ENCODE data around the gene WIF1.

Gene WIF1

GRCh38 chr12:65140738-65141137 is 19.6 kb upstream of the WIF1 start:
- H3K9me3 Mint-ChIP-seq, result peaks cover 7% of the 10 kb centered on the region
- H3K27me3 Mint-ChIP-seq, result peaks cover 8% of the 10 kb centered on the region
- peaks cover 8% of the 10 kb centered on the region for H3K4me1 Mint-ChIP-seq
- DNase-seq (ENCODE audit: low spot score in 2 of 2) (no peak), ATAC-seq (ENCODE audit: low read depth) (no peak)
- no peak overlapping the region for H3K27ac Mint-ChIP-seq
- H3K4me3 Mint-ChIP-seq, result no peak overlapping the region
- peaks cover 4% of the 10 kb centered on the region for H3K36me3 Mint-ChIP-seq

- Mint-ChIP-seq H3K9me3 (peaks cover 7% of the 10 kb centered on the region), H3K27ac (no peak overlapping the region), H3K36me3 (peaks cover 6% of the 10 kb centered on the region), H3K27me3 (peaks cover 8% of the 10 kb centered on the region), H3K4me1 (peaks cover 8% of the 10 kb centered on the region), H3K4me3 (no peak overlapping the region)
- ATAC-seq (ENCODE audit: low read depth) (no peak), DNase-seq (ENCODE audit: low spot score in 2 of 2) (no peak)
Measured at GRCh38 chr12:65139389-65139788, 18.3 kb upstream of the WIF1 start.

GRCh38 chr12:65133879-65134278 is 12.8 kb upstream of the WIF1 start:
- no peaks in the 10 kb centered on the region for H3K4me1 Mint-ChIP-seq
- H3K4me3 Mint-ChIP-seq, result no peak overlapping the region
- no peak overlapping the region for H3K27ac Mint-ChIP-seq
- peaks cover 13% of the 10 kb centered on the region for H3K9me3 Mint-ChIP-seq
- ATAC-seq (ENCODE audit: low read depth) (no peak), DNase-seq (ENCODE audit: low spot score in 2 of 2) (no peak)
- H3K27me3 Mint-ChIP-seq, result peaks cover 7% of the 10 kb centered on the region
- H3K36me3 Mint-ChIP-seq, result peaks cover 7% of the 10 kb centered on the region

GRCh38 chr12:65126482-65126881 is 5.4 kb upstream of the WIF1 start:
- no peak overlapping the region for H3K4me3 Mint-ChIP-seq
- H3K27me3 Mint-ChIP-seq, result peaks cover 11% of the 10 kb centered on the region
- no peaks in the 10 kb centered on the region for H3K36me3 Mint-ChIP-seq
- H3K27ac Mint-ChIP-seq, result no peak overlapping the region
- no peaks in the 10 kb centered on the region for H3K4me1 Mint-ChIP-seq
- ATAC-seq (ENCODE audit: low read depth) (no peak), DNase-seq (ENCODE audit: low spot score in 2 of 2) (no peak)
- no peaks in the 10 kb centered on the region for H3K9me3 Mint-ChIP-seq

GRCh38 chr12:65125975-65126374 is 4.9 kb upstream of the WIF1 start:
- peaks cover 11% of the 10 kb centered on the region for H3K27me3 Mint-ChIP-seq
- no peak for ATAC-seq (ENCODE audit: low read depth)
- H3K9me3 Mint-ChIP-seq, result no peaks in the 10 kb centered on the region
- H3K27ac Mint-ChIP-seq, result no peak overlapping the region
- no peaks in the 10 kb centered on the region for H3K4me1 Mint-ChIP-seq
- DNase-seq (ENCODE audit: low spot score in 2 of 2), result no peak
- H3K36me3 Mint-ChIP-seq, result no peaks in the 10 kb centered on the region
- H3K4me3 Mint-ChIP-seq, result no peak overlapping the region

- Mint-ChIP-seq H3K9me3 (no peaks in the 10 kb centered on the region), H3K36me3 (no peaks in the 10 kb centered on the region), H3K4me3 (no peak overlapping the region), H3K27ac (no peak overlapping the region), H3K27me3 (peaks cover 11% of the 10 kb centered on the region), H3K4me1 (no peaks in the 10 kb centered on the region)
- ATAC-seq (ENCODE audit: low read depth) (no peak), DNase-seq (ENCODE audit: low spot score in 2 of 2) (no peak)
Measured at GRCh38 chr12:65125247-65125646, 4.1 kb upstream of the WIF1 start.

- DNase-seq (ENCODE audit: low spot score in 2 of 2) (no peak), ATAC-seq (ENCODE audit: low read depth) (peak; percentile 30)
- H3K4me1 Mint-ChIP-seq, result no peaks in the 10 kb centered on the region
- no peak overlapping the region for H3K27ac Mint-ChIP-seq
- no peaks in the 10 kb centered on the region for H3K9me3 Mint-ChIP-seq
- H3K27me3 Mint-ChIP-seq, result peaks cover 10% of the 10 kb centered on the region
- H3K4me3 Mint-ChIP-seq, result no peak overlapping the region
- no peaks in the 10 kb centered on the region for H3K36me3 Mint-ChIP-seq
Measured at GRCh38 chr12:65123435-65124063, 2.4 kb upstream of the WIF1 start.

- no peak for ATAC-seq (ENCODE audit: low read depth)
- no peaks in the 10 kb centered on the region for H3K9me3 Mint-ChIP-seq
- DNase-seq (ENCODE audit: low spot score in 2 of 2), result no peak
- H3K4me3 Mint-ChIP-seq, result no peak overlapping the region
- peaks cover 13% of the 10 kb centered on the region for H3K27me3 Mint-ChIP-seq
- H3K4me1 Mint-ChIP-seq, result no peaks in the 10 kb centered on the region
- no peaks in the 10 kb centered on the region for H3K36me3 Mint-ChIP-seq
- H3K27ac Mint-ChIP-seq, result no peak overlapping the region
Measured at GRCh38 chr12:65122703-65123102, 1.6 kb upstream of the WIF1 start.

GRCh38 chr12:65121956-65122469 is 908 bp upstream of the WIF1 start:
- ATAC-seq (ENCODE audit: low read depth) (no peak), DNase-seq (ENCODE audit: low spot score in 2 of 2) (no peak)
- Mint-ChIP-seq H3K27me3 (peaks cover 12% of the 10 kb centered on the region), H3K27ac (no peak overlapping the region), H3K4me3 (peak overlapping the region; percentile 68), H3K4me1 (no peaks in the 10 kb centered on the region), H3K9me3 (no peaks in the 10 kb centered on the region), H3K36me3 (no peaks in the 10 kb centered on the region)

GRCh38 chr12:65119063-65119462 is 2.0 kb downstream of the WIF1 start:
- Mint-ChIP-seq H3K27me3 (peaks cover 15% of the 10 kb centered on the region), H3K4me1 (no peaks in the 10 kb centered on the region), H3K27ac (no peak overlapping the region), H3K36me3 (no peaks in the 10 kb centered on the region), H3K9me3 (no peaks in the 10 kb centered on the region), H3K4me3 (no peak overlapping the region)
- DNase-seq (ENCODE audit: low spot score in 2 of 2) (no peak), ATAC-seq (ENCODE audit: low read depth) (no peak)

- Mint-ChIP-seq H3K27me3 (peaks cover 22% of the 10 kb centered on the region), H3K36me3 (no peaks in the 10 kb centered on the region), H3K9me3 (no peaks in the 10 kb centered on the region), H3K27ac (no peak overlapping the region), H3K4me3 (no peak overlapping the region), H3K4me1 (no peaks in the 10 kb centered on the region)
- ATAC-seq (ENCODE audit: low read depth) (no peak), DNase-seq (ENCODE audit: low spot score in 2 of 2) (no peak)
Measured at GRCh38 chr12:65113621-65114035, 7.5 kb downstream of the WIF1 start.

- Mint-ChIP-seq H3K4me1 (no peaks in the 10 kb centered on the region), H3K27ac (no peak overlapping the region), H3K4me3 (no peak overlapping the region), H3K9me3 (no peaks in the 10 kb centered on the region), H3K27me3 (peaks cover 6% of the 10 kb centered on the region), H3K36me3 (no peaks in the 10 kb centered on the region)
- ATAC-seq (ENCODE audit: low read depth) (no peak), DNase-seq (ENCODE audit: low spot score in 2 of 2) (no peak)
Measured at GRCh38 chr12:65106948-65107347, 14.2 kb downstream of the WIF1 start.

- no peaks in the 10 kb centered on the region for H3K36me3 Mint-ChIP-seq
Measured at GRCh38 chr12:65100140-65100539, 21.0 kb downstream of the WIF1 start.

GRCh38 chr12:65099182-65099581 is 21.9 kb downstream of the WIF1 start:
- DNase-seq (ENCODE audit: low spot score in 2 of 2) (no peak), ATAC-seq (ENCODE audit: low read depth) (no peak)
- Mint-ChIP-seq H3K27me3 (peaks cover 7% of the 10 kb centered on the region), H3K9me3 (no peaks in the 10 kb centered on the region), H3K4me1 (no peaks in the 10 kb centered on the region), H3K4me3 (no peak overlapping the region), H3K36me3 (no peaks in the 10 kb centered on the region), H3K27ac (no peak overlapping the region)

More at GRCh38 chr12:65100140-65100539, 21.0 kb downstream of the WIF1 start:
- Mint-ChIP-seq H3K27me3 (peaks cover 7% of the 10 kb centered on the region), H3K4me1 (no peaks in the 10 kb centered on the region), H3K27ac (no peak overlapping the region), H3K9me3 (no peaks in the 10 kb centered on the region), H3K4me3 (no peak overlapping the region)
- ATAC-seq (ENCODE audit: low read depth), result no peak
- DNase-seq (ENCODE audit: low spot score in 2 of 2), result no peak

- Mint-ChIP-seq H3K9me3 (no peaks in the 10 kb centered on the region), H3K4me1 (no peaks in the 10 kb centered on the region), H3K36me3 (no peaks in the 10 kb centered on the region), H3K27ac (no peak overlapping the region), H3K27me3 (peaks cover 8% of the 10 kb centered on the region), H3K4me3 (no peak overlapping the region)
- no peak for DNase-seq (ENCODE audit: low spot score in 2 of 2)
- ATAC-seq (ENCODE audit: low read depth), result no peak
Measured at GRCh38 chr12:65098364-65098763, 22.7 kb downstream of the WIF1 start.
